ENCODE results near the gene CXCL14.

The CXCL14 gene

GRCh38 chr5:135578685-135579341 is at the start of gene CXCL14:
CXCL14 (minus strand) TSS chr5:135578991; CDS start chr5:135578778, 213 bp downstream.
- DNase-seq: no peak

- no peak for DNase-seq
Measured at GRCh38 chr5:135626636-135627035, 47.8 kb upstream of the CXCL14 start.

GRCh38 chr5:135625961-135626360 is 47.2 kb upstream of the CXCL14 start:
- no peak for DNase-seq

- no peak for DNase-seq
Measured at GRCh38 chr5:135625486-135625885, 46.7 kb upstream of the CXCL14 start.

GRCh38 chr5:135625061-135625460 is 46.3 kb upstream of the CXCL14 start:
- no peak for DNase-seq

GRCh38 chr5:135623186-135623715 is 44.5 kb upstream of the CXCL14 start:
- no peak for DNase-seq

GRCh38 chr5:135615581-135616260 is 36.9 kb upstream of the CXCL14 start:
- no peak for DNase-seq

GRCh38 chr5:135615171-135615570 is 36.4 kb upstream of the CXCL14 start:
- no peak for DNase-seq

GRCh38 chr5:135609981-135610380 is 31.2 kb upstream of the CXCL14 start:
- no peak for DNase-seq

- DNase-seq: no peak
Measured at GRCh38 chr5:135608761-135609443, 30.1 kb upstream of the CXCL14 start.

GRCh38 chr5:135608361-135608760 is 29.6 kb upstream of the CXCL14 start:
- DNase-seq: no peak

- no peak for DNase-seq
Measured at GRCh38 chr5:135606431-135606830, 27.6 kb upstream of the CXCL14 start.

- DNase-seq: no peak
Measured at GRCh38 chr5:135605221-135605620, 26.4 kb upstream of the CXCL14 start.

GRCh38 chr5:135604056-135604455 is 25.3 kb upstream of the CXCL14 start:
- DNase-seq: no peak

GRCh38 chr5:135602882-135603721 is 24.3 kb upstream of the CXCL14 start:
- no peak for DNase-seq

GRCh38 chr5:135601466-135601865 is 22.7 kb upstream of the CXCL14 start:
- DNase-seq: no peak

GRCh38 chr5:135600971-135601381 is 22.2 kb upstream of the CXCL14 start:
- DNase-seq: no peak

- DNase-seq: no peak
Measured at GRCh38 chr5:135600152-135600570, 21.4 kb upstream of the CXCL14 start.

- DNase-seq: no peak
Measured at GRCh38 chr5:135599421-135600151, 20.8 kb upstream of the CXCL14 start.

GRCh38 chr5:135598691-135599395 is 20.1 kb upstream of the CXCL14 start:
- no peak for DNase-seq

- no peak for DNase-seq
Measured at GRCh38 chr5:135596788-135597187, 18.0 kb upstream of the CXCL14 start.

Data from stimulated activated CD4-positive, alpha-beta T cell treated with anti-CD3 and anti-CD28 coated beads, Interleukin-4, amount 100 ng/mL, for 24 hours (primary cell).